Hematopoietic multipotent progenitor cell treated with erythropoietin and hydrocortisone succinate and interleukin-3 and kit ligand, for 8 days (in vitro differentiated cells): ENCODE results near the gene MYBPC3.

Source experiments
- DNase-seq: peaks from one replicate; pipeline ENCODE4 v3.0.0-alpha.2; 2015

The MYBPC3 gene

GRCh38 chr11:47356129-47356997 lies 3.9 kb upstream of the MYBPC3 start:
- DNase-seq, result no peak

GRCh38 chr11:47355283-47356128 lies 3.0 kb upstream of the MYBPC3 start:
- peak; percentile 67 for DNase-seq

GRCh38 chr11:47354913-47355282 lies 2.4 kb upstream of the MYBPC3 start:
- no peak for DNase-seq

- DNase-seq, result no peak
These were observed 1.7 kb upstream of the MYBPC3 start for GRCh38 chr11:47353978-47354774.

- peak; percentile 14 for DNase-seq
These were observed 1.1 kb downstream of the MYBPC3 start for GRCh38 chr11:47351156-47352126.

- no peak for DNase-seq
These were observed 2.2 kb downstream of the MYBPC3 start for GRCh38 chr11:47350315-47350714.

- DNase-seq, result no peak
These were observed 2.9 kb downstream of the MYBPC3 start for GRCh38 chr11:47349521-47350095.

GRCh38 chr11:47348859-47349258 lies 3.6 kb downstream of the MYBPC3 start:
- peak; percentile 74 for DNase-seq

- no peak for DNase-seq
These were observed 4.2 kb downstream of the MYBPC3 start for GRCh38 chr11:47348131-47348802.

- no peak for DNase-seq
These were observed 5.4 kb downstream of the MYBPC3 start for GRCh38 chr11:47347137-47347536.

GRCh38 chr11:47345890-47346563 lies 6.5 kb downstream of the MYBPC3 start:
- DNase-seq, result no peak

- no peak for DNase-seq
These were observed 9.6 kb downstream of the MYBPC3 start for GRCh38 chr11:47342854-47343253.

GRCh38 chr11:47342036-47342803 lies 10.3 kb downstream of the MYBPC3 start:
- no peak for DNase-seq

- DNase-seq, result no peak
These were observed 11.3 kb downstream of the MYBPC3 start for GRCh38 chr11:47340980-47341775.

- no peak for DNase-seq
These were observed 12.5 kb downstream of the MYBPC3 start for GRCh38 chr11:47340010-47340409.

- DNase-seq, result no peak
These were observed 13.9 kb downstream of the MYBPC3 start for GRCh38 chr11:47338396-47339241.

GRCh38 chr11:47337229-47337924 lies 15.1 kb downstream of the MYBPC3 start:
- DNase-seq, result no peak
